COLO829 (cell line): ENCODE measurements around the gene CYTH2.
"Not testable (repeated sequence)": the region's sequence is repeated elsewhere in the genome, so short reads cannot be mapped to it uniquely, and the experiment has no call there.

Experiments used
- DNase-seq: peaks from one replicate; pipeline ENCODE4 v3.0.0; 2012; ENCODE audit warnings: low spot score

CYTH2 gene

GRCh38 chr19:48511800-48512503, 42.8 kb downstream of the CYTH2 start, which contains the start of gene LMTK3:
Gene LMTK3, minus strand, starts transcription at chr19:48511835. Its CDS starts 259 bp downstream, at chr19:48511576.
- DNase-seq, result no peak

- no peak for DNase-seq
Measured at GRCh38 chr19:48512504-48513288, 43.5 kb downstream of the CYTH2 start.

GRCh38 chr19:48513289-48514122, 44.3 kb downstream of the CYTH2 start:
- peak; percentile 72 for DNase-seq

- DNase-seq, result no peak
Measured at GRCh38 chr19:48514123-48514458, 44.9 kb downstream of the CYTH2 start.

DNA sequence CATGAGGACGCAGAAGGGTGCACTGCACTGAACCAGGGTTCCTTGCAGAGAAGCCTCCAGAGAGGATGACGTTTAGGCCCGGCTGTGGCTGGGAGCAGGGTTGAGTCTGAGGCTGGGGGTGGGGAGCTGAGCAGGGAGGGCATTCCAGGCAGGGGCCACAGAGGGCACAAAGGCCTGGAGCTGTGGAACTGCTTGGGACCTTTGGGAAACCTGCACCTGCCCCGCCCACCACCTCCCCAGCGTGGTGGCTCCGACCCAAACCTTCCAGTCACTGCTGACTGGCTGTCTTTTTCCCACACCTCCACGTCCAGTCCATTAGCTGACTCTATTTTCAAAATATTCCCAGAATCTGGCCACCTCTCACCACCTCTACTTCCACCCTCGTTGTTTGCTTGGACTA, 47.4 kb downstream of the CYTH2 start:
- no peak for DNase-seq

- DNase-seq, result no peak
Measured at GRCh38 chr19:48518207-48518606, 49.0 kb downstream of the CYTH2 start.

DNA sequence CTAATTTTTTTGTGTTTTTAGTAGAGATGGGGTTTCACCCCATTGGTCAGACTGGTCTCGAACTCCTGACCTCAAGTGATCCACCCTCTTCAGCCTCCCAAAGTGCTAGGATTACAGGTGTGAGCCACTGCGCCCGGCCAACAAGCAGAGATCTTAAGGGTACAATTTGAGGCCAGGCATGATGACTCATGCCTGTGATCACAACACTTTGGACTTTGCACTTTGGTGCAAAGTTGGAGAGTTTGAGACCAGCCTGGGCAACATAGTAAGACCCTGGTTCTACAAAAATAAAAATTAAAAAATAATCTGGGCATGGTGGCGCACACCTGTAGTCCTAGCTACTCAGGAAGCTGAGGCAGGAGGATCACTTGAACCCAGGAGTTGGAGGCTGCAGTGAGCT, 50.3 kb downstream of the CYTH2 start:
- DNase-seq, result not testable (repeated sequence)

- DNase-seq, result no peak
Measured at GRCh38 chr19:48520134-48520533, 51.0 kb downstream of the CYTH2 start.

DNA sequence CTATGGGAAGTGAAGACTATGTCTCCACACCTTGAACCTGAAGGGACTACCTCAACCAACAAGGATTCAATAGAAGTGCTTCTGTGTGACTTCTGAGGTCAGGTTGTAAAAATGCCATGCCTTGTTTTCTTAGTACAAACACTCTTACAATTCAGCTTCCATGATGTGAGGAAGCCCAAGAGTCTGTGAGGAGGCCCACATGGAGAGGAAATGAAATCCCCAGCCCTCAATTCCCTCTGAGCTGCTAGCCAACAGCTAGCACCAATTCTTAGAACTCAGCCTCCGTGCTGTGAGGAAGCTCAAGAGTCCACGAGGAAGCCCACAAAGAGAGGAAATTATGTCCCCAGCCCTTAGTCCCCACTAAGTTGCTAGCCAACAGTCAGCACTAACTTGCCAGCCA, 55.1 kb downstream of the CYTH2 start:
- no peak for DNase-seq

DNA sequence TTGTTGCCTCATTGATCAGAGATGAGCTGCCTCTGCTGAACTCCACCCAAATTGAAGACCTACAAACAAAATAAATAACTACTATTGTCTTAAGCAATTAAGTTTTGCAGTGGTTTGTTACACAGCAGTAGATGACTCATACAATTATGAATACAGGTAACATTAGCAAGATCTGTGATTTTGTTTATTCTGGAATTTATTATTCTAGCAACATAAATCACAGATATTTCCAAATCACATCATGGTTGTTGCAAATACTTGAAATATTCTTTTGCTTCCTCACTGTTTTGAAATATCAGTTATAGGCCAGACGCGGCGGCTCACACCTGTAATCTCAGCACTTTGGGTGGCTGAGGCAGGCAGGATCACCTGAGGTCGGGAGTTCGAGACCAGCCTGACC, 55.6 kb downstream of the CYTH2 start:
- DNase-seq, result no peak

DNA sequence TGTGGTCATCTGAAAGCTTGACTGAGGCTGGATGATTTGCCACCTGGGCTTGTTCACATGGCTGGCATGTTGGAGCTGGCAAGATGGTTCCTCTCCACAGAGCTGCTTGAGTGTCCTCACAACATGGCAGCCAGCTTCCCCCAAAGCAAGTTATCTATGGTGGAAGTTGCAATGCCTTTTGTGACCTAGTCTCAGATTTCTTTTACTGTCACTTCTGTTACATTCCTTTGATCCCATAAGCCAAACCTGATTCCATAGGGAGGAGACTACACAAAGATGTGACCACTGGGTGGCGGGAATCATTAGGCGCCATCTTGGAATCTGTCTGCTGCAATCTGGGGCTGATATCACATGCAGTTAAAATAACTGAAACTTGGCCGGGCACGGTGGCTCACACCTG, 60.0 kb downstream of the CYTH2 start:
- DNase-seq, result no peak

DNA sequence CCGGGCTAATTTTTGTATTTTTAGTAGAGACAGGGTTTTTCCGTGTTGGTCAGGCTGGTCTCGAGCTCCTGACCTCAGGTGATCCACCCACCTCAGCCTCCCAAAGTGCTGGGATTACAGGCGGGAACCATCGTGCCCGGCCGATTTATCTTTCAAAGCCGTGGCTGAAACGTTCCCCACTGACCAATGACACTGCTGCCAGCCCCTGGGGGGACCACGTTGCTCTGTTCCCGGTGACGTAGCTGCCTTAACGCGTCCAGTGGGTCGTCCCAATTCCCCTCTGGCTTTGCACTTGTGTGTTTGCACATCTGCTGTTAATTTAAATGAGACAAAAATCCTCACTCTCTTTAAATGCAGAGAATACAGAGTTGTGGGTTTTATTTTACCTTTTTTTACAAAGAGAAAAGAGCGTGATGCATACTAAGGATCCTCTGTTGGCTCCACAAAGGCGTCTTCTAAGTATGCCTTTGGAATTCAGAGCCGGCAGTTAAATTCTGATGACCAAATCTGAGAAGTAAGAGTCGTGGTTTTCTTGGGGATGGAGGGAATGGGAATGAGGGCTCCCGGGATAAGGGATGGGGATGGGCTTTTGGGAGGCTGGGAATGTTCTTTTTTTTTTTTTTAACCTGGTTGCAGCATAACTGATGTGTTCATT, 61.0 kb downstream of the CYTH2 start:
- no peak for DNase-seq

DNA sequence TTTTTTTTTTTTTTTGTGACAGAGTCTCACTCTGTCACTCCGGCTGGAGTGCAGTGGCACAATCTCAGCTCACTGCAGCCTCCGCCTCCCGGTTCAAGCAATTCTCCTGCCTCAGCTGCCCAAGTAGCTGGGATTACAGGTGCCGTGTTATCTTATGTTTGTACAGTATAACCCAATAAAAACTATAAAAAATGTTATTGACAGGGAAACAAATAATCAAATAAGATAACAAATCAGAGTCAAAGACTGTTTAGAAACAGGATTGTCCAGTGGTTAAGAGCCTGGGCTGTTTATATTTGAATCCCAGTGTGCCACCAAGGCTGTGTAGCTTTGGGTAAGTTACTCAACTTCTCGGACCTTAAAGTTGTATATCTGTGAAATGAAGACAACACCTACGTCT, 61.6 kb downstream of the CYTH2 start:
- DNase-seq, result no peak
